ENCODE results near the gene ANKMY1.

ANKMY1 gene

GRCh38 chr2:240430595-240430994 lies 127.2 kb downstream of the ANKMY1 start:
- no peak for DNase-seq (ENCODE audit: low read depth in 1 of 2, low spot score in 1 of 2)
- Histone ChIP-seq H3K4me3 (replicated peaks; ENCODE audit: insufficient read depth, low read length) (no peak overlapping the region), H3K27me3 (ENCODE audit: insufficient read depth, poor library complexity, severe bottlenecking) (peaks cover 25% of the 10 kb centered on the region), H3K27ac (replicated peaks) (no peak overlapping the region)
- no peak for TF ChIP-seq GABPA (IDR thresholded peaks at IDR 0.05; ENCODE audit: low read depth)
- TF ChIP-seq POLR2AphosphoS5 (IDR thresholded peaks at IDR 0.05; ENCODE audit: low read depth): no peak
- TF ChIP-seq SPI1 (IDR thresholded peaks at IDR 0.05; ENCODE audit: borderline replicate concordance, low read depth): no peak

DNA sequence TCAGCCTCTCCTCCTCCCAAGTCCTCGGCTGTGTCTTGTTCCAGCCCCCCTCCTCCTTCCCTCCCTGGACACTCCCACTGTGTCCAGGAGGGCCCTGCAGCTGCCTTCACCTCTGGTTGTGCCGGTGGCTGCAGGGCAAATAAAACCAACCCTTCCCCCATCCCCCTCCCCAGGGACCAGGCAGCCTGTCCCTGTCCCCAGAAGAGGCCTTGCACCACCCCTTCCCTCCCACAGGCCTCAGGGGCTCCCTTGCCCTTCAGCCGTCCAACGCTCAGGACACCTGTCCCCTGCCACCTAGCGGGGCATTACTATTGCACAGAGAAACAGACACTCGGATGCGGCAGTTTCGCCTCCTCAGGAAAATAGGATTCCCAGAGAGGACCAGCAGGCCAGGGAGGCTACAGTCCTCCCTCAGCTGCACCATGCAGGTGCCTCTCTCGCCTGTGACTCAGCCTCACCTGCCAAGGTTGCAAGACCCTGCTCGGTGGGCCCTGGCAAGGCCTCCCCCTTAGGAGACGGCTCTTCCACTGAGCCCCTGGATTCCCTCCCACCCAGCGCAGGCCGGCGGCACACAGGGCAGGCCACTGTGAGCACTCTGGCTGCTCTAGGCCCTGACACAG lies 127.8 kb downstream of the ANKMY1 start:
- DNase-seq (ENCODE audit: low read depth in 1 of 2, low spot score in 1 of 2): no peak
- TF ChIP-seq SPI1 (IDR thresholded peaks at IDR 0.05; ENCODE audit: borderline replicate concordance, low read depth): no peak
- TF ChIP-seq GABPA (IDR thresholded peaks at IDR 0.05; ENCODE audit: low read depth): no peak
- TF ChIP-seq REST (IDR thresholded peaks at IDR 0.05; ENCODE audit: insufficient replicate concordance, low read depth): no peak
- H3K4me3 ChIP-seq (replicated peaks; ENCODE audit: insufficient read depth, low read length): no peak overlapping the region
- peaks cover 25% of the 10 kb centered on the region for H3K27me3 ChIP-seq (ENCODE audit: insufficient read depth, poor library complexity, severe bottlenecking)
- no peak overlapping the region for H3K27ac ChIP-seq (replicated peaks)

Small RNAs within 50 kb of the gene (microRNA-seq; reads per million reads assigned to microRNA genes)
- 16.3 reads per million, percentile 42 among the genes with 10 or more reads in this experiment for gene MIR149
